ENCODE measurements around the gene RAB39A. TPM values are rescaled to one million over a fixed set of nuclear protein-coding genes. Genes with fewer than 3 reads are reported as not detected.
"Not testable (repeated sequence)": the region's sequence is repeated elsewhere in the genome, so short reads cannot be mapped to it uniquely, and the experiment has no call there.

The RAB39A gene
- total RNA-seq, 1 experiment from 2014 or later = not detected

- no peak for DNase-seq (ENCODE audit: unreplicated experiment)
- intact Hi-C loops (cut with micrococcal nuclease) = no loop called here
- ChIA-PET POLR2A (interaction anchor here (0.6 to 0.7 kb wide), 2 partner anchors 12 to 77 kb away, joined by 3 read pairs; no protein-coding TSS in a partner anchor), CTCF (no interaction called here)
- Mint-ChIP-seq H3K4me3 (ENCODE audit: unreplicated experiment) (no peak overlapping the region), H3K27me3 (ENCODE audit: insufficient read depth, unreplicated experiment) (peaks cover 29% of the 10 kb centered on the region), H3K4me1 (ENCODE audit: insufficient read depth, unreplicated experiment) (peaks cover 6% of the 10 kb centered on the region), H3K9me3 (ENCODE audit: unreplicated experiment) (no peaks in the 10 kb centered on the region), H3K36me3 (ENCODE audit: insufficient read depth, unreplicated experiment) (no peaks in the 10 kb centered on the region), H3K27ac (ENCODE audit: low read depth, unreplicated experiment) (no peak overlapping the region)
- no peak for TF ChIP-seq CTCF (IDR thresholded peaks at IDR 0.05; ENCODE audit: unreplicated experiment)
- no TSS peak for BruUV-seq (replicated peaks)
These were observed 3.0 kb downstream of the RAB39A start for GRCh38 chr11:107931206-107931605.

- H3K27ac Mint-ChIP-seq (ENCODE audit: low read depth, unreplicated experiment) = no peak overlapping the region
- no peak overlapping the region for H3K4me3 Mint-ChIP-seq (ENCODE audit: unreplicated experiment)
- H3K4me1 Mint-ChIP-seq (ENCODE audit: insufficient read depth, unreplicated experiment) = peaks cover 5% of the 10 kb centered on the region
- no peak for DNase-seq (ENCODE audit: unreplicated experiment)
- peaks cover 31% of the 10 kb centered on the region for H3K27me3 Mint-ChIP-seq (ENCODE audit: insufficient read depth, unreplicated experiment)
- BruUV-seq (replicated peaks) = no TSS peak
- no peak for TF ChIP-seq CTCF (IDR thresholded peaks at IDR 0.05; ENCODE audit: unreplicated experiment)
- H3K36me3 Mint-ChIP-seq (ENCODE audit: insufficient read depth, unreplicated experiment) = no peaks in the 10 kb centered on the region
- ChIA-PET POLR2A (no interaction called here), CTCF (interaction anchor here (1.2 kb wide), 1 partner anchor 259 kb away, joined by 3 read pairs; no protein-coding TSS in a partner anchor)
- intact Hi-C loops (cut with micrococcal nuclease) = no loop called here
- H3K9me3 Mint-ChIP-seq (ENCODE audit: unreplicated experiment) = no peaks in the 10 kb centered on the region
These were observed 19.7 kb downstream of the RAB39A start for GRCh38 chr11:107947904-107948303.

GRCh38 chr11:107948328-107948727 lies 20.1 kb downstream of the RAB39A start:
- H3K4me1 Mint-ChIP-seq (ENCODE audit: insufficient read depth, unreplicated experiment); BruUV-seq (replicated peaks); H3K27ac Mint-ChIP-seq (ENCODE audit: low read depth, unreplicated experiment); DNase-seq (ENCODE audit: unreplicated experiment); H3K4me3 Mint-ChIP-seq (ENCODE audit: unreplicated experiment); intact Hi-C loops (cut with micrococcal nuclease); H3K36me3 Mint-ChIP-seq (ENCODE audit: insufficient read depth, unreplicated experiment); H3K9me3 Mint-ChIP-seq (ENCODE audit: unreplicated experiment); POLR2A ChIA-PET: not testable (repeated sequence)
- CTCF ChIA-PET = interaction anchor here (0.6 to 1.2 kb wide), 2 partner anchors 259 to 1992 kb away, joined by 3 to 4 read pairs; no protein-coding TSS in a partner anchor
- peaks cover 33% of the 10 kb centered on the region for H3K27me3 Mint-ChIP-seq (ENCODE audit: insufficient read depth, unreplicated experiment)

GRCh38 chr11:107951155-107951554 lies 22.9 kb downstream of the RAB39A start:
- CTCF ChIA-PET = interaction anchor here (1.2 kb wide), 1 partner anchor 34 kb away, joined by 5 read pairs; no protein-coding TSS in a partner anchor

More at GRCh38 chr11:107951155-107951554, 22.9 kb downstream of the RAB39A start:
- Mint-ChIP-seq H3K4me1 (ENCODE audit: insufficient read depth, unreplicated experiment) (peaks cover 5% of the 10 kb centered on the region), H3K4me3 (ENCODE audit: unreplicated experiment) (no peak overlapping the region), H3K36me3 (ENCODE audit: insufficient read depth, unreplicated experiment) (no peaks in the 10 kb centered on the region), H3K27me3 (ENCODE audit: insufficient read depth, unreplicated experiment) (peaks cover 36% of the 10 kb centered on the region), H3K27ac (ENCODE audit: low read depth, unreplicated experiment) (no peak overlapping the region), H3K9me3 (ENCODE audit: unreplicated experiment) (no peaks in the 10 kb centered on the region)
- no peak for DNase-seq (ENCODE audit: unreplicated experiment)
- BruUV-seq (replicated peaks) = no TSS peak
- POLR2A ChIA-PET = no interaction called here
- intact Hi-C loops (cut with micrococcal nuclease) = no loop called here
- no peak for TF ChIP-seq CTCF (IDR thresholded peaks at IDR 0.05; ENCODE audit: unreplicated experiment)

Measured in MCF 10A (cell line).